SK-N-SH (cell line): ENCODE results near the gene PRPF40A. TPM values are rescaled to one million over a fixed set of nuclear protein-coding genes. Genes with fewer than 3 reads are reported as not detected.
"Not testable (repeated sequence)": the region's sequence is repeated elsewhere in the genome, so short reads cannot be mapped to it uniquely, and the experiment has no call there.

ENCODE experiments used
- CTCF ChIA-PET: fragments of 300-600, 350-600 bp; formaldehyde crosslinking; extraction: SDS; loops from one replicate; lab custom pipeline; 2021; lab: Yijun Ruan, JAX
- POLR2A ChIA-PET: fragments of 350-600 bp; sonication (Branson Sonifier 250); formaldehyde crosslinking; extraction: SDS; loops from one replicate; lab custom pipeline; 2020; ENCODE audit warnings: antibody characterized with exemption, inconsistent platforms; lab: Yijun Ruan, JAX
- DNase-seq: peaks from one replicate; pipeline ENCODE4 v3.0.0; 2012
- H2AFZ ChIP-seq: fragments of 200-600 bp; sonication (generic); 2 replicates; pipeline ENCODE4 v1.8.1; 2016; ENCODE audit warnings: antibody characterized with exemption, mild to moderate bottlenecking, low read depth
- H3F3A ChIP-seq: fragments of 200-600 bp; sonication (generic); replicated peaks from 2 replicates; pipeline ENCODE3; 2016; ENCODE audit warnings: antibody characterized with exemption, mild to moderate bottlenecking; ENCODE audit not compliant: insufficient read depth
- H3K27ac ChIP-seq, 2 experiments: fragments of 200-500 bp in 1 of 2; fragments of 200-600 bp in 1 of 2; sonication (Bioruptor generic) in 1 of 2; sonication (generic), shearing (Covaris generic) in 1 of 2; 2 replicates each; pipeline versions ENCODE4 v1.5.1 to v1.6.1; 2014 to 2016; ENCODE audit warnings: low read depth in 2 of 2, inconsistent platforms in 1 of 2, low read length in 1 of 2, mild to moderate bottlenecking in 1 of 2, mixed read lengths in 1 of 2
- H3K27me3 ChIP-seq: fragments of 200-600 bp; sonication (generic), shearing (Covaris generic); 2 replicates; pipeline ENCODE4 v1.6.1; 2016; ENCODE audit warnings: mixed run types; ENCODE audit not compliant: insufficient read depth
- H3K36me3 ChIP-seq, 2 experiments: fragments of 200-500 bp in 1 of 2; fragments of 200-600 bp in 1 of 2; sonication (Bioruptor generic) in 1 of 2; sonication (generic) in 1 of 2; replicated peaks in 1 of 2; 2 replicates each; pipeline versions ENCODE3 to v1.5.1; 2014 to 2016; ENCODE audit warnings: low read length in 1 of 2, mild to moderate bottlenecking in 1 of 2; ENCODE audit not compliant: insufficient read depth in 2 of 2, control insufficient read depth in 1 of 2
- H3K4me1 ChIP-seq, 2 experiments: fragments of 200-500 bp in 1 of 2; fragments of 200-600 bp in 1 of 2; sonication (Bioruptor generic) in 1 of 2; sonication (generic), shearing (Covaris generic) in 1 of 2; 2 replicates each; pipeline versions ENCODE4 v1.5.1 to v1.6.1; 2014 to 2016; ENCODE audit warnings: low read depth in 1 of 2, low read length in 1 of 2, mixed run types in 1 of 2; ENCODE audit not compliant: insufficient read depth in 2 of 2, control insufficient read depth in 1 of 2
- H3K4me2 ChIP-seq: fragments of 200-600 bp; sonication (generic), shearing (Covaris generic); 2 replicates; pipeline ENCODE4 v1.6.1; 2017; ENCODE audit warnings: mixed run types
- H3K4me3 ChIP-seq, 2 experiments: fragments of 200-500 bp in 1 of 2; fragments of 200-600 bp in 1 of 2; sonication (Bioruptor generic) in 1 of 2; sonication (generic), shearing (Covaris generic) in 1 of 2; 2 replicates each; pipeline versions ENCODE4 v1.5.1 to v1.8.1; 2014 to 2016; ENCODE audit warnings: low read depth in 2 of 2, inconsistent platforms in 1 of 2, low read length in 1 of 2, mild to moderate bottlenecking in 1 of 2, mixed read lengths in 1 of 2, moderate library complexity in 1 of 2
- H3K79me2 ChIP-seq: fragments of 200-600 bp; sonication (generic); 2 replicates; pipeline ENCODE4 v1.8.1; 2017; ENCODE audit warnings: mild to moderate bottlenecking; ENCODE audit not compliant: insufficient read depth
- H3K9ac ChIP-seq: fragments of 200-600 bp; sonication (generic); 2 replicates; pipeline ENCODE4 v1.6.1; 2017; ENCODE audit warnings: mixed run types
- H3K9me2 ChIP-seq: fragments of 200-600 bp; sonication (generic); 2 replicates; pipeline ENCODE4 v1.6.1; 2017; ENCODE audit warnings: mixed run types
- H3K9me3 ChIP-seq: fragments of 200-600 bp; sonication (generic); 2 replicates; pipeline ENCODE4 v1.6.1; 2017; ENCODE audit warnings: mixed run types, mild to moderate bottlenecking, moderate library complexity
- H4K20me1 ChIP-seq: fragments of 200-600 bp; sonication (generic); 2 replicates; pipeline ENCODE4 v1.6.1; 2017; ENCODE audit warnings: mild to moderate bottlenecking, mixed run types; ENCODE audit not compliant: insufficient read depth
- CTCF ChIP-seq: fragments of 200-600 bp; sonication (generic); IDR thresholded peaks from 2 replicates; pipeline ENCODE4 v1.6.1; 2017; ENCODE audit warnings: antibody characterized with exemption, mild to moderate bottlenecking, moderate library complexity
- FOXM1 ChIP-seq: IDR thresholded peaks from 2 replicates; pipeline ENCODE4 v1.4.0; 2012; ENCODE audit warnings: low read depth, mild to moderate bottlenecking
- GATA2 ChIP-seq: sonication (generic); formaldehyde crosslinking; IDR thresholded peaks from 2 replicates; pipeline ENCODE4 v1.5.0; 2020; ENCODE audit warnings: mild to moderate bottlenecking, missing genetic modification reagents
- JUND ChIP-seq: IDR thresholded peaks from 2 replicates; pipeline ENCODE4 v1.4.0; 2012
- MEF2A ChIP-seq: IDR thresholded peaks from 2 replicates; pipeline ENCODE4 v1.4.0; 2012; ENCODE audit warnings: low read depth, borderline replicate concordance
- MXI1 ChIP-seq: IDR thresholded peaks from 2 replicates; pipeline ENCODE4 v1.6.1; 2012; ENCODE audit warnings: mild to moderate bottlenecking, low read depth, low read length, improper control_type of control experiment
- RAD21 ChIP-seq: IDR thresholded peaks from 2 replicates; pipeline ENCODE4 v1.6.1; 2012; ENCODE audit warnings: mild to moderate bottlenecking, low read length
- SIN3A ChIP-seq: IDR thresholded peaks from 2 replicates; pipeline ENCODE4 v1.6.1; 2012; ENCODE audit warnings: low read depth, mild to moderate bottlenecking, low read length, moderate library complexity, borderline replicate concordance
- SMC3 ChIP-seq: IDR thresholded peaks from 2 replicates; pipeline ENCODE4 v1.6.1; 2012; ENCODE audit warnings: low read depth, low read length, improper control_type of control experiment
- WGBS: methylation state at CpG from one replicate; pipeline ENCODE4 v1.1.6; 2017; ENCODE audit warnings: low lambda C conversion rate; 5-methylcytosine and 5-hydroxymethylcytosine counted together
- polyA plus RNA-seq, 3 experiments: library from polyadenylated mRNA; depleted of rRNA; stranded (reverse); fragments of >200 nt; gene quantifications; 2 replicates each; pipeline ENCODE4 v1.2.3, GENCODE V29; 2012

The PRPF40A gene
- polyA plus RNA-seq, 1 of the 3 experiments (the other 2 are of a cell fraction), result 55.8 TPM

- Histone ChIP-seq H3K36me3 (peaks cover 18 to 20% of the 10 kb centered on the region in 2 experiments), H3K9me2 (no peaks in the 10 kb centered on the region), H3K4me1 (no peaks in the 10 kb centered on the region), H3K27me3 (no peaks in the 10 kb centered on the region), H4K20me1 (no peaks in the 10 kb centered on the region), H3K9me3 (no peaks in the 10 kb centered on the region), H3K27ac (no peak overlapping the region), H3K9ac (no peak overlapping the region), H3K79me2 (no peaks in the 10 kb centered on the region), H3K4me3 (no peak overlapping the region; a peak in 1 of 4 replicates), H3F3A (peaks cover 3% of the 10 kb centered on the region), H2AFZ (no peak overlapping the region), H3K4me2 (no peak overlapping the region)
- CTCF ChIA-PET, result interaction anchor here (0.6 to 1.5 kb wide), 6 partner anchors 11 to 566 kb away, joined by 3 to 7 read pairs (median 3); no protein-coding TSS in a partner anchor
- TF ChIP-seq CTCF (peak; percentile 96), SMC3 (peak; percentile 53), MXI1 (no peak), RAD21 (peak; percentile 83)
- POLR2A ChIA-PET, result no interaction called here
- WGBS, result 3% methylated on average over 2 of the region's 2 CpGs
- peak; percentile 43 for DNase-seq
Measured at GRCh38 chr2:152740743-152741328, 23.6 kb upstream of the PRPF40A start.

- H3K4me3 ChIP-seq, H4K20me1 ChIP-seq, H3K9me2 ChIP-seq, DNase-seq, H3K9me3 ChIP-seq, H3K4me1 ChIP-seq, POLR2A ChIA-PET, H3K4me2 ChIP-seq, H3F3A ChIP-seq, H2AFZ ChIP-seq, H3K27ac ChIP-seq, H3K79me2 ChIP-seq, H3K9ac ChIP-seq, H3K27me3 ChIP-seq: not testable (repeated sequence)
- peaks cover 26 to 29% of the 10 kb centered on the region in 2 experiments for H3K36me3 ChIP-seq
- CTCF ChIA-PET, result interaction anchor here (1.0 to 1.5 kb wide), 3 partner anchors 10 to 550 kb away, joined by 3 to 7 read pairs (median 3); no protein-coding TSS in a partner anchor
- WGBS, result 75% methylated on average over 1 of the region's 1 CpG
Measured at GRCh38 chr2:152739705-152740104, 22.4 kb upstream of the PRPF40A start.

- Histone ChIP-seq H3K4me1 (no peaks in the 10 kb centered on the region), H3K9me2 (no peaks in the 10 kb centered on the region), H3K79me2 (peaks cover 3% of the 10 kb centered on the region; the same call in 1 of the 2 replicates), H3K27ac (no peak overlapping the region), H2AFZ (no peak overlapping the region), H4K20me1 (no peaks in the 10 kb centered on the region), H3K27me3 (no peaks in the 10 kb centered on the region), H3K9ac (no peak overlapping the region), H3K4me3 (no peak overlapping the region), H3F3A (peaks cover 3% of the 10 kb centered on the region), H3K36me3 (peaks cover 26 to 29% of the 10 kb centered on the region in 2 experiments), H3K9me3 (no peaks in the 10 kb centered on the region), H3K4me2 (no peak overlapping the region)
- CTCF ChIA-PET, result no interaction called here
- POLR2A ChIA-PET, result no interaction called here
- WGBS, result no CpG with 5 or more reads among the region's 2 CpGs
- TF ChIP-seq FOXM1, result no peak
- TF ChIP-seq MEF2A, result no peak
- TF ChIP-seq GATA2 (CRISPR knock-in tag), result no peak
- no peak for TF ChIP-seq SIN3A
- TF ChIP-seq JUND, result no peak
- no peak for DNase-seq
Measured at GRCh38 chr2:152738438-152738837, 21.2 kb upstream of the PRPF40A start.

- H3K36me3 ChIP-seq, result peaks cover 23 to 29% of the 10 kb centered on the region in 2 experiments
- H3K4me1 ChIP-seq, POLR2A ChIA-PET, H3K27ac ChIP-seq, H3K9me2 ChIP-seq, H3K27me3 ChIP-seq, H3K79me2 ChIP-seq, H3K4me3 ChIP-seq, H4K20me1 ChIP-seq, DNase-seq, H3K9me3 ChIP-seq, H3F3A ChIP-seq, H3K9ac ChIP-seq, H3K4me2 ChIP-seq, H2AFZ ChIP-seq, CTCF ChIA-PET: not testable (repeated sequence)
- 89% methylated on average over 1 of the region's 1 CpG for WGBS
Measured at GRCh38 chr2:152737509-152737908, 20.2 kb upstream of the PRPF40A start.
